GM12892 (cell line): ENCODE results near the gene HMOX2.

Source experiments
- POLR2A ChIP-seq: IDR thresholded peaks from 2 replicates; pipeline ENCODE4 v1.6.1; 2011; ENCODE audit warnings: low read depth, low read length, control low read depth
- POLR2AphosphoS5 ChIP-seq: IDR thresholded peaks from 2 replicates; pipeline ENCODE4 v1.6.1; 2011; ENCODE audit warnings: low read depth, low read length, control low read depth
- TAF1 ChIP-seq: IDR thresholded peaks from 2 replicates; pipeline ENCODE4 v1.6.1; 2011; ENCODE audit warnings: low read depth, mild to moderate bottlenecking, control low read depth, low read length, borderline replicate concordance

DNA sequence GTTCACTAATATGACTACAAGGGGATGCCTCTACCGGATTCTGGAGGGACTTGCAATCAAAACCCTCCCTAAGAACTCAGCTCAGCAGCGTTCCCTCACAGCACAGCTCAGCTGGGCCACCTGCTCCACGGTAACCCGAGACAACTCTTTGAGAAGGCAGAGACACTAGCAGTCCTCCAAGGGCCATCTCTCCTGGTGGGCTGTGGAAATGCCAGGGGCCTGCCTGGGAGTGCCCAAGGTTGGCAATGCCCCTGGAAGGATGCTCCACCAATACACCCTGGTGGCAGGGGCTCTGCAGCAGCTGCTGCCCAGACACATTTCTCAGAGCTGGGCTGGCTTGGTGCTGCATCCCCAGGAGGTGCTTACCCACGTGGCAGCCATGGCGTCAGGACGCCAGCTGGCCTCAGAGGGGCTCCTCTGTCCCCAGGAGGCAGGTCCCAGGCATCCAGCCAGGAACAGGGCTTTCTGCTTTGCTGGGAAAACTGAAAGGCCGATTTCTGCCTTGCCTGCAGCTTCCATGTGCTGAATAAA is 45.9 kb downstream of the HMOX2 start:
- TF ChIP-seq POLR2A = no peak
- TF ChIP-seq TAF1 = no peak
- no peak for TF ChIP-seq POLR2AphosphoS5
